NCI-H345 treated with DMSO at 0.1 percent for 48 hours (cell line): Measurements from ENCODE around the gene ZNF524.

Experiments used
- DNase-seq: peaks from one replicate; lab custom pipeline; 2025; ENCODE audit not compliant: unreplicated experiment; lab: John Stamatoyannopoulos, UW

ZNF524 gene

GRCh38 chr19:55619286-55619685 is 19.2 kb downstream of the ZNF524 start:
- DNase-seq, result no peak

DNA sequence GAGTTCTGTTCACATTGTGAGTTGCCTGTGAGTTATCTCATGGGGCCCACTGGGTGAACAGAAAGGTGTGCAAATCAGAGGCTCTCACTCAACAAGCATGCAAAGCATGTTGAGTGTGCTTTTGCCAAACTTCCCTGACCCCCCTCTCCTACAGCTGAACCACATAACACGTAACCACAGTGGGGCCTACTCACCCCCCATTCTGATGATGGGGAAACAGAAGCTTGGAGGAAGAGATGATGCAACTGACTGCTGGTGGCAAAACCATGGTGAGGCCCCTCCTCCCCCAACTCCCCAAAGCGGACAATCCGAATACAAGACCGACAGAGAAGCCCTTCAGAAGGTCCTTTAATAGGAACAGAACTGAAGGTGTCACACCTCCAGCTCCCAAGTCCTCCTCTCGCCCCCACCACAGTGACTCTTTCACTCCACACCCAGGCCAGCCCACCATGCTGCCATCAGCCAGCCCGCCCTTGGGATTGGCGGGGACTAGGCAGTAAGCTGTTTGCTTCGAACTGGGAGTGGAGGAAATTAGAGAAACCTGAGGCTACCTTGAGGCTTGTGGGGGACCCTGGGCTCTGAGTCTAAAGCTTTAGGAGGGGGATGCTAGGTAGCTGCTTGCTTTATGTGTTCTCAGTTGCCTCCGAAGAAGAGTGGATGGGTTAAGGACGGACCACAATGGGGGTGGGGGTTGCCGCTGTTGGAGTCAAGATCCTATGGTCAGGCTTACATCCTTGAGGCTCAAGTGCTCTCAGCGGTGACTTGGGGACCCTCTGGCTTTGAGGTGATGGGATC is 20.5 kb downstream of the ZNF524 start:
- DNase-seq, result no peak

- no peak for DNase-seq
These were observed 21.2 kb downstream of the ZNF524 start for GRCh38 chr19:55621205-55621672.

- no peak for DNase-seq
These were observed 21.7 kb downstream of the ZNF524 start for GRCh38 chr19:55621673-55622231.

DNA sequence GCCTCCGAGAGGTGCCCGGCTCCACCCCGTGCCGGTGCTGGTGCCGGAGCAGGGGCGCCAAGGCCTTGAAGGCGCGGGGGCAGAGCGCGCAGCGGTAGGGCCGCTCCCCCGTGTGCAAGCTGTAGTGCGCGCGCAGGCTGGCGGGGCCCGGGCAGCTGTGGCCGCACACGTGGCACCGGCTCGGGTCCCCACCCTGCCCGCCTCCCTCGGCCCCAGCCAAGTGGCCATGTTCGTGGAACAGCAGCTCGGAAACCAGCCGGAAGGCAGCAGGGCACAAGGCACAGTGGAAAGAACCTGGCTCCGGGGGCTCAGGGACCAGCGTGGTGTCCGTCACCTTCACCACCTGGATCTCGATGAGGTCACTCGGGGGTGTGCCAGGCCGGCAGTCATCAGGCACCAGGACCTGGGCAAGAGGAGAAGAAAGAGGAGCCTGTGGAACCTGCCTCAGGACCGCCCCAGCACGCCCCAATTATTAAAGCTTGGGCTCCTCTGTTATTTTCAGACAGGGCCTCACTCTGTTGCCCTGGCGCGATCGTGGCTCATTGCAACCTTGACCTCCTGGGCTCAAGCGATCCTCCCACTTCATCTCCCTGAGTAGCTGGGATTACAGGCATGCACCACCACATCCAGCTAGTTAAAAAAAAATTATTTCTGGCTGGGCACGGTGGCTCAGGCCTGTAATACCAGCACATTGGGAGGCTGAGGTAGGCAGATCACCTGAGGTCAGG is 22.3 kb downstream of the ZNF524 start:
- DNase-seq, result no peak

- no peak for DNase-seq
These were observed 23.0 kb downstream of the ZNF524 start for GRCh38 chr19:55623130-55623529.

DNA sequence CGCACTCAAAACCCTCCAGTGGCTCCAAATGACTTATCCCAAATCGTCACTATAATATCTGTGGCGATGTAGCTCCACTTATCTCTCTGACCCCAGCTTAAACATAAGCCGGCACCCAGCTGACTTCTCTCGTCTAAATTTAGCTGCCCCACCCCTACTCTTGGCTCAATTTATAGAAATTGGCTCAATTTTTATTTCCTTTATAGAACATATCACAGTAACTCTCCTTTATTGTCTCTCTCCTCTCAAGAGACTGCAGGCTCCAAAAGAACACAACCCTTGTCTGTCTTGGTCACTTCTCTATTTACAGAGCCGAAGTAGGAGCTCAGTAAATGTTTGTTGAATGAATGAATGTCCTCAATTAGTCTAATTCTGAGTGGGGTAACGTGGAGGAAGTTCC is 23.5 kb downstream of the ZNF524 start:
- no peak for DNase-seq

DNA sequence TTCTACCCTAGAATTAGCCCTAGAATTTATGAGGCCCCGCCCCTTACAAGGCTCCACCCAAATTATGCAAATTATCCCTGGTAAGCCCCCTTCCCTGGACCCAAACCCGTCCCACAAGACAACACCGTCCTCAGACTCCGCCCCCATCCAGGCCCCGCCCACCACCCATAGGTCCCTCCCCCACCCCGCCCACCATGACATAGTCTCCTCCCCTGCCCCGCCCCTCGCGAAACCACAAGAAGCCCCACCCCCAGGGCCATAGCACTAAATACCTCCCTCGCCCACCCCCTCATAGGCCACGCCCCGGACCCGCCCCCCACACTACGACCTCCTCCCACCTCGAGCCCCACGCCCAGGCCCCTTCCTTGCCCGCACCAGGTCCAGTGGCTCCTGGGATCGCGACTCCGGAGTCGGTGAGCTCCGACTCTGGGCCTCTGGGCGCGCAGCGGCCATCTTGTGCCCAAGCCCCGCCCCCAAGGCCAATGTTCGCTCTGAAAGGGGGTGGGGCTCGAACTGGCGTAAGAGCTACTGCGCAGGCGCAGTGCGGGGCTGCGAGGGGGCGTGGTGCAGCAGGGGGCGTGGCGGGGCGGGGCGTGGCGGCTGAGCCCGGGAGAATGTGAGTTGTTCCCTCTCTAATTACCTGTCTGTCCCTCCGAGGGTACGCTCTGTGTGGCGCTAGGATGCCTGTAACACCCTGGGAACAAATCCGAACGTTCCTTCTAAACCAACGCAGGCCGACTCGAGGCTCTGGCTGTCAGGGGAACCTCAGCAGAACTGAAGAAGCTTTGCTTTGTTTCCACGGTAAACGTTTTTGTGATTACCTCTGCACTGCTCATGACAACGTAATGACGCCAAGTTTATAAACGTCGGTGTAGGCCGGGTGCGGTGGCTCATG is 24.3 kb downstream of the ZNF524 start, which contains the start of gene ZNF784:
Gene ZNF784 (minus strand): TSS at position 458 of the 895 bp plus-strand sequence. CDS start 5 bp downstream, at position 453.
- DNase-seq, result peak; percentile 72

GRCh38 chr19:55625004-55625326 is 24.9 kb downstream of the ZNF524 start:
- no peak for DNase-seq

DNA sequence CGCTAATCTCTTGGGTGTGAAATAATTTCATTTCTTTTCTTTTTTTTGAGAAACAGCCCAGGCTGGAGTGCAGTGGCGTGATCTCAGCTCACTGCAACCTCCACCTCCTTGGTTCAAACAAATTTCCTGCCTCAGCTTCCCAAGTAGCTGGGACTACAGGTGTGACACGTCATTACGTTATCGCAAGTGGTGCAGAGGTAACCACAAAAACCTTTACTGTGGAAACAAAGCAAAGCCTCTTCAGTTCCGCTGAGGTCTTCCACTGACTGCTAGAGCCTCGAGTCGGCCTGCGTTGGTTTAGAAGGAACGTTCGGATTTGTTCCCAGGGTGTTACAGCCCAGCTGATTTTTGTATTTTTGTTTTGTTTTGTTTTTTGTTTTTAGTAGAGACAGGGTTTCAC is 26.3 kb downstream of the ZNF524 start:
- no peak for DNase-seq

DNA sequence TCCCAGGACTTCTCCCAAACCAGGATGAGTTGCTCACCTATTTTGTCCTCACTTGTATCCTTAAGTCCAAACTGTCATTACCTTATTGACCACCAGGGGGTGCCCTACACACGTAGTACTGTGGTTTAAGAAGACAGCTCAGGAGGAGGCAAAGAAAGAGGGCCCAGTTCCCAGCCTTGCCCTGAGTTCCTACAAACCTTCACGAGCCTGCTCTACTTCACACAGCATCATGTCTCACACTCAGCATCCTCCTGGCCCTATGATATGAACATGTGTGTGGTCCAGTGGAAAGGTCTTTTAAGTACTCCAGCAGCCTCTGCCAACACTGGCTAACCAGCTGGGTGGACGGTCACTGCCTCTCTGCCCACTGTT is 32.4 kb downstream of the ZNF524 start:
- DNase-seq, result peak; percentile 60

- no peak for DNase-seq
These were observed 33.8 kb downstream of the ZNF524 start for GRCh38 chr19:55633861-55634260.

DNA sequence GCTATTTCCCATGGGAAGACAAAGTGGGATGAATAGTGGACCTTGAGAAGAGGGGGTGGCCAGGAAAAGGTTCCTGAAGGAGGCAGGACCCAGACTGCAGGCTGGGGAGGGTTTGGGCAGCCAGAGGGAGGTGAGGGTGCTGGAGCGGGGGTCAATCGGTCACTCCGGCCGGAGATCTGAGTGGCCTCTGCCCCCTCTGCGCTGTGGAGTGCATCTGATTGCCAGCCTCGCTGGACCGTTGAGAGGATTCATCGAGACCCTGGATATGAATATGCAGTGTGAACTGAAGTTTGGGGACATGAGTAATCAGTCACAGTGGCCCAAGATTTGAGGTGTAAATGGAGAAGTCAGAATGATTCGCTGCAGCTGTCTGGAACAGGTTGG is 35.2 kb downstream of the ZNF524 start:
- no peak for DNase-seq

- DNase-seq, result no peak
These were observed 35.9 kb downstream of the ZNF524 start for GRCh38 chr19:55635856-55636440.

DNA sequence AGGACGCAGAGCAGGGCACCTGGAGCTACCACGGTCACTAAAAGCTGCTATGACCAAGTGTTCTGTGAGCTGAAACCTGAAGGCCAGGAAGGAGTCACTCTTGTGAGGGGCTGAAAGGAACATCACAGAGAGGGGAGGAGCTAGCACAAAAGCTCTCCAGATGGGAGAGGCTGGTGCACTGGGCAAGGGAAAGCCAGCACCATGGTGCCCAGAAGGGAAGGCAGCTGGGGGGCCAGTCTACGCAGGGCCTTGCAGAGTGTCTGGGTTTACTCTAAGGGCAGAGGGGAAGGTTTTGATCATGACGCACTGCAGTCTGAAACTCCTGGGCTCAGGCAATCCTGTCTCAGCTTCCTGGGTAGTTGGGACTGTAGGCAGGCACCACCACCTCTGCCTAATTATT is 36.6 kb downstream of the ZNF524 start:
- DNase-seq, result no peak

- no peak for DNase-seq
These were observed 37.4 kb downstream of the ZNF524 start for GRCh38 chr19:55637534-55637933.

DNA sequence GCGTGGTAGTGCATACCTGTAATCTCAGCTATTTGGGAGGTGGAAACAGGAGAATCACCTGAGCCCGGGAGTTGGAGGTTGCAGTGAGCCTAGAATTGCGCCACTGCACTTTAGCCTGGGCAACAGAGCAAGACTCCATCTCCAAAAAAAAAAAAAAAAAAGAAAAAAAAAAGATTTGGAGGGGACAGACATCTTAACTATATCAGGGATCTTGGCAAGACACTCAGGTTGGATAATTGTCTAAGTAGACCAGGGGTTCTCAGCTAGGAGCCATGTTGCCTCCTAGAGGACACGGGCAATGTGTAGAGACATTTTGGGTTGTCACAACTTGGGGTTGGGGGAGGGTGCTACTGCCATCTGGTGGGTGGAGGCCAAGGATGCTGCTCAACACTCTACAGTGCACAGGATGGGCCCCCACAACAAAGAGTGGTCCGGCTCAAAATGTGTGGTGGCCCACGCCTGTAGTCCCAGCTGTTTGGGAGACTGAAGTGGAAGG is 38.8 kb downstream of the ZNF524 start:
- no peak for DNase-seq

DNA sequence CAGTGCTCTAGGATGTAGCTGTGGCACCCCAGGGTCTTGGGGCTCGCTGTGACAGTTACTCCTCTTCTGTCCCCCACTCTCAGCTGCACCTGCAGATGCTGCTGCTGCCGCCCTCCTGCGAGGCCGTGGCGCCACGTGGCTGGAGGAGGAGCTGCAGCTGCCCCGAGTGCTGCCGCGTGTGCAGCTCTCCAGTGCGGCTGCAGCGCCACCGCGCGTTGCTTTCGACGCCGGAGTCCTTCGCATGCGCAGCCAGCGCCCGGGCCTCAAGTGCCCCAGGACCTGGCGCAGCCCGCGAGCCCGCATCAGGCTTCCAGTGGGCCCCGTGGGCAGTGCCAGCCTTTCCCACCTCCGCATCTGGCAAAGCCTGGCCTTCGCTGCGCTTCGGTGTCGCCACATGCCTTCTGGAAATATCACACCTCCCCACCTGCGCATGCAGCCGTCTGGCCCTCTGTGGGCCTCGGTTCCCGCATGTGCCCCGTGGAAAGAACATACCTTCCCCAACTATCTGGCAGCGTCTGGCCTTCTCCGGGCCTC is 40.0 kb downstream of the ZNF524 start:
- DNase-seq, result peak; percentile 12

DNA sequence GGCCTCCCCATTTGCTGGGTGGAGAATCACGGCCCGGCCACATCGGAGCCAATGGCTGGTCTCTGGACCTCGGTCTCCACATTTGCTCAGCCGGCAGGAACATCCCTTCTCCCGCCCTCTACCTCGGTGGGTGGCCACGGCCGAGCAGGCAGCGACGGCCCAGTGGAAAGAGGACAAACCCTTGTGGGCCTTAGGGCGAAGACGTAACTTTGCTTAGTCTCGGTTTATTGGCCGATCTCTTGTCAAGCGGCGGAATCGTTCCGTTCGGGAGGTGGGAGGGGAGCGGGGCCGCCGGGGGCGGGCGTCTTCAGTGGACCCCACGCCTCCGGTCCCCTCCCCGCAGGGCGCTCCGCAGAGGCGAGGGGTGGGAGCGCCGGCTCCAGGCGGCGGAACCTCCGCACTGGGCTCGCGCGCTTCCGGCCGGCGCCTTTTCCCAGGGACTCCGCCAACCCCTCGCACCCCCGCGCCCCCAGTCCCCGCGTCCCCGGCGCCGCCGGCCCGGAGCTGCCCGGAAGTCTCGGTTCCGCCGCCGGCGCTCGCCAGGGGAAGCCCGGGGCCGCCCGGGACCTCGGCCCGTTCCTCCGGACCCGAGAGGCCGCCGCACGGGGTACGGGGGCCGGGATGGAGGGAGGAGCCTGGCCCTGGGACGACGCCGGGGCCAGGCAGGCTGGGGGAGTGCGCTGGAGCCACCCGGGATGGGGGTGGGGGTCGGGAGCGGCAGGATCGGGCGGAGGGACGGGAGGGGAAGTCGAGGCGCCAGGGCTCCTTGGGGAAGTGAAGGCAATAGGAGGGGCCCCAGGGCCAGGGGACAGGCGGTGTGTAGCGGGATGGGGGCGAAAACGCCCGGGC is 40.7 kb downstream of the ZNF524 start, which contains the start of gene ZNF580:
Gene ZNF580 (plus strand): TSS at position 426 of the 849 bp plus-strand sequence. CDS start 1,507 bp downstream, outside the sequence.
- no peak for DNase-seq
